OCI-LY7 (cell line): ENCODE results near the gene FAM151A. TPM values are rescaled to one million over a fixed set of nuclear protein-coding genes. Genes with fewer than 3 reads are reported as not detected.
"Not testable (repeated sequence)": the region's sequence is repeated elsewhere in the genome, so short reads cannot be mapped to it uniquely, and the experiment has no call there.

ENCODE experiments used
- BruUV-seq: library from RNA; stranded (reverse); fragments of 400-500 nt; replicated peaks from 2 replicates; lab custom pipeline; 2021; lab: Mats Ljungman, UMichigan
- CTCF ChIA-PET: fragments of 300-600 bp; sonication (Branson Sonifier 250); formaldehyde crosslinking; loops from one replicate; lab custom pipeline; 2022; ENCODE audit warnings: antibody characterized with exemption; ENCODE audit not compliant: unreplicated experiment; lab: Charles Lee
- POLR2A ChIA-PET: fragments of 300-600 bp; sonication (Branson Sonifier 250); formaldehyde crosslinking; loops from one replicate; lab custom pipeline; 2022; ENCODE audit warnings: antibody characterized with exemption; lab: Charles Lee
- DNase-seq: peaks from one replicate; pipeline ENCODE4 v3.0.0-alpha.2; 2015; ENCODE audit warnings: low spot score
- H2AFZ ChIP-seq: fragments of 200-600 bp; sonication (generic), shearing (Covaris generic); 2 replicates; pipeline ENCODE4 v1.6.1; 2014; ENCODE audit warnings: mild to moderate bottlenecking, antibody characterized with exemption, low read length, moderate library complexity
- H3K27ac ChIP-seq: fragments of 200-600 bp; sonication (generic); 2 replicates; pipeline ENCODE4 v1.5.1; 2014; ENCODE audit warnings: mixed run types, low read depth, mild to moderate bottlenecking, moderate library complexity, low read length, inconsistent platforms; ENCODE audit not compliant: poor library complexity, severe bottlenecking
- H3K36me3 ChIP-seq: fragments of 200-600 bp; sonication (generic); 2 replicates; pipeline ENCODE4 v1.6.1; 2014; ENCODE audit warnings: mild to moderate bottlenecking, antibody characterized with exemption, low read length, moderate library complexity, mixed read lengths; ENCODE audit not compliant: insufficient read depth
- H3K4me1 ChIP-seq: fragments of 200-600 bp; sonication (generic); 2 replicates; pipeline ENCODE4 v1.5.1; 2014; ENCODE audit warnings: mild to moderate bottlenecking, low read length; ENCODE audit not compliant: insufficient read depth, poor library complexity, severe bottlenecking
- H3K4me2 ChIP-seq: fragments of 200-600 bp; sonication (generic); 2 replicates; pipeline ENCODE4 v1.6.1; 2014; ENCODE audit warnings: mild to moderate bottlenecking, low read length
- H3K4me3 ChIP-seq: fragments of 200-600 bp; sonication (generic); 2 replicates; pipeline ENCODE4 v1.5.1; 2014; ENCODE audit warnings: mild to moderate bottlenecking, low read depth, low read length; ENCODE audit not compliant: poor library complexity, severe bottlenecking
- H3K79me2 ChIP-seq: fragments of 200-600 bp; sonication (generic); 2 replicates; pipeline ENCODE4 v1.6.1; 2016; ENCODE audit warnings: low read depth, mild to moderate bottlenecking, low read length, moderate library complexity, mixed read lengths; ENCODE audit not compliant: insufficient read depth
- H3K9me2 ChIP-seq: fragments of 200-600 bp; sonication (generic); 2 replicates; pipeline ENCODE4 v1.6.1; 2016; ENCODE audit warnings: mild to moderate bottlenecking, low read length, mixed read lengths; ENCODE audit not compliant: insufficient read depth
- H3K9me3 ChIP-seq: fragments of 200-600 bp; sonication (generic); 2 replicates; pipeline ENCODE4 v1.6.1; 2014; ENCODE audit warnings: mild to moderate bottlenecking, mixed run types, low read length, mixed read lengths
- H4K20me1 ChIP-seq: fragments of 200-600 bp; sonication (generic); 2 replicates; pipeline ENCODE4 v1.6.1; 2014; ENCODE audit warnings: mild to moderate bottlenecking, antibody characterized with exemption, low read length, moderate library complexity, mixed read lengths; ENCODE audit not compliant: insufficient read depth
- EZH2phosphoT487 ChIP-seq: fragments of 200-600 bp; sonication (generic); IDR thresholded peaks from 2 replicates; pipeline ENCODE4 v1.6.1; 2018; ENCODE audit warnings: low read depth, borderline replicate concordance, mild to moderate bottlenecking, mixed run types, antibody characterized with exemption, low read length, moderate library complexity, mixed read lengths
- intact Hi-C: fragments of 100-400 bp; cut with micrococcal nuclease; formaldehyde crosslinking; loops from one replicate; pipeline ENCODE4 v1.10.0; 2022; ENCODE audit not compliant: unreplicated experiment
- total RNA-seq, 2 experiments: library from RNA; depleted of rRNA in 1 of 2; stranded (reverse); fragments of >200 nt in 1 of 2; shearing (Covaris generic) in 1 of 2; gene quantifications; 2 replicates each; pipeline ENCODE4 v1.2.3, GENCODE V29; 2014 to 2022
- TF ChIP-seq, protein P1 (sequence below): fragments of 200-600 bp; sonication (generic); conservative IDR thresholded peaks from 2 replicates; pipeline ENCODE4 v1.5.1; 2014; ENCODE audit warnings: mild to moderate bottlenecking, antibody characterized with exemption, low read length, moderate library complexity, mixed read lengths

FAM151A gene
- total RNA-seq, 2 experiments from 2014 or later, result not detected

DNA sequence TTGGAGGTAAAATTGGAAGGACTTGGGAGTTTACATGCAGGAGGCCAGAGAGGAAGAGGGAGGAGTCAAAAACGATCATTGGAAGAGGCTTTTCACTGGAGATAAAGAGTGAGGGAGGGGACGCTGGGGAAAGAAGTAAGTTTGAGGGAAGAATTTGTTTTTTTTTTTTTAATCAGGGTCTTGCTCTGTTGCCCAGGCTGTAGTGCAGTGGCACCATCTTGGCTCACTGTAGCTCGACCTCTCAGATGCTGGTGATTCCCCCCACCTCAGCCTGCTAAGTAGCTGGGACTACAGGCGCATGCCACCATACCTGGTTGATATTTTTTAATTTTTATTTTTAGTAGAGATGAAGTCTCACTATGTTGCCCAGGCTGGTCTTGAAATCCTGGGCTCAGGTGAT, 17.0 kb upstream of the FAM151A start:
- H3K4me1 ChIP-seq, result no peaks in the 10 kb centered on the region
- no peak overlapping the region for H3K27ac ChIP-seq
- no peaks in the 10 kb centered on the region for H3K79me2 ChIP-seq
- H3K9me3 ChIP-seq, result peaks cover 7% of the 10 kb centered on the region; the same call in 1 of the 2 replicates
- POLR2A ChIA-PET, result no interaction called here
- no peaks in the 10 kb centered on the region for H3K36me3 ChIP-seq
- DNase-seq, result no peak
- H4K20me1 ChIP-seq, result no peaks in the 10 kb centered on the region
- no peak overlapping the region for H3K4me3 ChIP-seq
- intact Hi-C loops, result no loop called here
- CTCF ChIA-PET, result no interaction called here
- H2AFZ ChIP-seq, result no peak overlapping the region
- BruUV-seq, result no TSS peak
- no peaks in the 10 kb centered on the region for H3K9me2 ChIP-seq
- TF ChIP-seq, protein P1, sequence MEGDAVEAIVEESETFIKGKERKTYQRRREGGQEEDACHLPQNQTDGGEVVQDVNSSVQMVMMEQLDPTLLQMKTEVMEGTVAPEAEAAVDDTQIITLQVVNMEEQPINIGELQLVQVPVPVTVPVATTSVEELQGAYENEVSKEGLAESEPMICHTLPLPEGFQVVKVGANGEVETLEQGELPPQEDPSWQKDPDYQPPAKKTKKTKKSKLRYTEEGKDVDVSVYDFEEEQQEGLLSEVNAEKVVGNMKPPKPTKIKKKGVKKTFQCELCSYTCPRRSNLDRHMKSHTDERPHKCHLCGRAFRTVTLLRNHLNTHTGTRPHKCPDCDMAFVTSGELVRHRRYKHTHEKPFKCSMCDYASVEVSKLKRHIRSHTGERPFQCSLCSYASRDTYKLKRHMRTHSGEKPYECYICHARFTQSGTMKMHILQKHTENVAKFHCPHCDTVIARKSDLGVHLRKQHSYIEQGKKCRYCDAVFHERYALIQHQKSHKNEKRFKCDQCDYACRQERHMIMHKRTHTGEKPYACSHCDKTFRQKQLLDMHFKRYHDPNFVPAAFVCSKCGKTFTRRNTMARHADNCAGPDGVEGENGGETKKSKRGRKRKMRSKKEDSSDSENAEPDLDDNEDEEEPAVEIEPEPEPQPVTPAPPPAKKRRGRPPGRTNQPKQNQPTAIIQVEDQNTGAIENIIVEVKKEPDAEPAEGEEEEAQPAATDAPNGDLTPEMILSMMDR, result no peak
- TF ChIP-seq EZH2phosphoT487, result no peak
- H3K4me2 ChIP-seq, result no peak overlapping the region

GRCh38 chr1:54636461-54637446, 13.4 kb upstream of the FAM151A start:
- H3K9me3 ChIP-seq, H3K4me2 ChIP-seq, H3K36me3 ChIP-seq, BruUV-seq, intact Hi-C loops, DNase-seq, POLR2A ChIA-PET, H4K20me1 ChIP-seq, H3K27ac ChIP-seq, H3K9me2 ChIP-seq, CTCF ChIA-PET, H2AFZ ChIP-seq, H3K4me3 ChIP-seq, H3K79me2 ChIP-seq, H3K4me1 ChIP-seq: not testable (repeated sequence)

DNA sequence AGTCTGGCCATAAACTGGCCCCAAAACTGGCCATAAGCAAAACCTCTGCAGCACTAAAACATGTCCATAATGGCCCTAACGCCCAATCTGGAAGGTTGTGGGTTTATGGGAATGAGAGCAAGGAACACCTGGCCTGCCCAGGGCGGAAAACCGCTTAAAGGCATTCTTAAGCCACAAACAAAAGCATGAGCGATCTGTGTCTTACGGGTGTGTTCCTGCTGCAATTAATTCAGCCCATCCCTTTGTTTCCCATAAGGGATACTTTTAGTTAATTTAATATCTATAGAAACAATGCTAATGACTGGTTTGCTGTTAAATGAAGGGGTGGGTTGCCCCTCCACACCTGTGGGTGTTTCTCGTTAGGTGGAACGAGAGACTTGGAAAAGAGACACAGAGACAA, 12.5 kb upstream of the FAM151A start:
- intact Hi-C loops, POLR2A ChIA-PET, H3K9me3 ChIP-seq, CTCF ChIA-PET, H3K4me1 ChIP-seq, H3K4me2 ChIP-seq, H3K4me3 ChIP-seq, H4K20me1 ChIP-seq, H3K36me3 ChIP-seq, H3K9me2 ChIP-seq, H2AFZ ChIP-seq, DNase-seq, H3K79me2 ChIP-seq, H3K27ac ChIP-seq, BruUV-seq: not testable (repeated sequence)
